SK-N-SH (cell line): Measurements from ENCODE around the gene LILRB3. TPM values are rescaled to one million over a fixed set of nuclear protein-coding genes. Genes with fewer than 3 reads are reported as not detected.
"Not testable (repeated sequence)": the region's sequence is repeated elsewhere in the genome, so short reads cannot be mapped to it uniquely, and the experiment has no call there.

Experiments
- CTCF ChIA-PET: fragments of 300-600, 350-600 bp; formaldehyde crosslinking; extraction: SDS; loops from one replicate; lab custom pipeline; 2021; lab: Yijun Ruan, JAX
- POLR2A ChIA-PET: fragments of 350-600 bp; sonication (Branson Sonifier 250); formaldehyde crosslinking; extraction: SDS; loops from one replicate; lab custom pipeline; 2020; ENCODE audit warnings: antibody characterized with exemption, inconsistent platforms; lab: Yijun Ruan, JAX
- DNase-seq: peaks from one replicate; pipeline ENCODE4 v3.0.0; 2012
- H2AFZ ChIP-seq: fragments of 200-600 bp; sonication (generic); 2 replicates; pipeline ENCODE4 v1.8.1; 2016; ENCODE audit warnings: antibody characterized with exemption, mild to moderate bottlenecking, low read depth
- H3F3A ChIP-seq: fragments of 200-600 bp; sonication (generic); replicated peaks from 2 replicates; pipeline ENCODE3; 2016; ENCODE audit warnings: antibody characterized with exemption, mild to moderate bottlenecking; ENCODE audit not compliant: insufficient read depth
- H3K27ac ChIP-seq, 2 experiments: fragments of 200-500 bp in 1 of 2; fragments of 200-600 bp in 1 of 2; sonication (Bioruptor generic) in 1 of 2; sonication (generic), shearing (Covaris generic) in 1 of 2; 2 replicates each; pipeline versions ENCODE4 v1.5.1 to v1.6.1; 2014 to 2016; ENCODE audit warnings: low read depth in 2 of 2, inconsistent platforms in 1 of 2, low read length in 1 of 2, mild to moderate bottlenecking in 1 of 2, mixed read lengths in 1 of 2
- H3K27me3 ChIP-seq: fragments of 200-600 bp; sonication (generic), shearing (Covaris generic); 2 replicates; pipeline ENCODE4 v1.6.1; 2016; ENCODE audit warnings: mixed run types; ENCODE audit not compliant: insufficient read depth
- H3K36me3 ChIP-seq, 2 experiments: fragments of 200-500 bp in 1 of 2; fragments of 200-600 bp in 1 of 2; sonication (Bioruptor generic) in 1 of 2; sonication (generic) in 1 of 2; replicated peaks in 1 of 2; 2 replicates each; pipeline versions ENCODE3 to v1.5.1; 2014 to 2016; ENCODE audit warnings: low read length in 1 of 2, mild to moderate bottlenecking in 1 of 2; ENCODE audit not compliant: insufficient read depth in 2 of 2, control insufficient read depth in 1 of 2
- H3K4me1 ChIP-seq, 2 experiments: fragments of 200-500 bp in 1 of 2; fragments of 200-600 bp in 1 of 2; sonication (Bioruptor generic) in 1 of 2; sonication (generic), shearing (Covaris generic) in 1 of 2; 2 replicates each; pipeline versions ENCODE4 v1.5.1 to v1.6.1; 2014 to 2016; ENCODE audit warnings: low read depth in 1 of 2, low read length in 1 of 2, mixed run types in 1 of 2; ENCODE audit not compliant: insufficient read depth in 2 of 2, control insufficient read depth in 1 of 2
- H3K4me2 ChIP-seq: fragments of 200-600 bp; sonication (generic), shearing (Covaris generic); 2 replicates; pipeline ENCODE4 v1.6.1; 2017; ENCODE audit warnings: mixed run types
- H3K4me3 ChIP-seq, 2 experiments: fragments of 200-500 bp in 1 of 2; fragments of 200-600 bp in 1 of 2; sonication (Bioruptor generic) in 1 of 2; sonication (generic), shearing (Covaris generic) in 1 of 2; 2 replicates each; pipeline versions ENCODE4 v1.5.1 to v1.8.1; 2014 to 2016; ENCODE audit warnings: low read depth in 2 of 2, inconsistent platforms in 1 of 2, low read length in 1 of 2, mild to moderate bottlenecking in 1 of 2, mixed read lengths in 1 of 2, moderate library complexity in 1 of 2
- H3K79me2 ChIP-seq: fragments of 200-600 bp; sonication (generic); 2 replicates; pipeline ENCODE4 v1.8.1; 2017; ENCODE audit warnings: mild to moderate bottlenecking; ENCODE audit not compliant: insufficient read depth
- H3K9ac ChIP-seq: fragments of 200-600 bp; sonication (generic); 2 replicates; pipeline ENCODE4 v1.6.1; 2017; ENCODE audit warnings: mixed run types
- H3K9me2 ChIP-seq: fragments of 200-600 bp; sonication (generic); 2 replicates; pipeline ENCODE4 v1.6.1; 2017; ENCODE audit warnings: mixed run types
- H3K9me3 ChIP-seq: fragments of 200-600 bp; sonication (generic); 2 replicates; pipeline ENCODE4 v1.6.1; 2017; ENCODE audit warnings: mixed run types, mild to moderate bottlenecking, moderate library complexity
- H4K20me1 ChIP-seq: fragments of 200-600 bp; sonication (generic); 2 replicates; pipeline ENCODE4 v1.6.1; 2017; ENCODE audit warnings: mild to moderate bottlenecking, mixed run types; ENCODE audit not compliant: insufficient read depth
- GATA2 ChIP-seq: sonication (generic); formaldehyde crosslinking; IDR thresholded peaks from 2 replicates; pipeline ENCODE4 v1.5.0; 2020; ENCODE audit warnings: mild to moderate bottlenecking, missing genetic modification reagents
- IRF3 ChIP-seq: fragments of 150-350 bp; IDR thresholded peaks from 2 replicates; pipeline ENCODE4 v1.6.1; 2016; ENCODE audit warnings: mild to moderate bottlenecking, low read depth, low read length
- JUND ChIP-seq: IDR thresholded peaks from 2 replicates; pipeline ENCODE4 v1.4.0; 2012
- RAD21 ChIP-seq: IDR thresholded peaks from 2 replicates; pipeline ENCODE4 v1.6.1; 2012; ENCODE audit warnings: mild to moderate bottlenecking, low read length
- TEAD4 ChIP-seq: IDR thresholded peaks from 2 replicates; pipeline ENCODE4 v1.4.0; 2012; ENCODE audit warnings: mild to moderate bottlenecking, borderline replicate concordance; ENCODE audit not compliant: insufficient read depth
- USF1 ChIP-seq: IDR thresholded peaks from 2 replicates; pipeline ENCODE4 v1.4.0; 2012; ENCODE audit warnings: low read depth, borderline replicate concordance
- USF2 ChIP-seq: fragments of 150-350 bp; IDR thresholded peaks from 2 replicates; pipeline ENCODE4 v1.6.1; 2017; ENCODE audit warnings: antibody characterized with exemption, low read length, low read depth, borderline replicate concordance
- WGBS: methylation state at CpG from one replicate; pipeline ENCODE4 v1.1.6; 2017; ENCODE audit warnings: low lambda C conversion rate; 5-methylcytosine and 5-hydroxymethylcytosine counted together
- polyA plus RNA-seq, 3 experiments: library from polyadenylated mRNA; depleted of rRNA; stranded (reverse); fragments of >200 nt; gene quantifications; 2 replicates each; pipeline ENCODE4 v1.2.3, GENCODE V29; 2012
- TF ChIP-seq, protein P1 (sequence below): IDR thresholded peaks from 2 replicates; pipeline ENCODE4 v1.4.0; 2012; ENCODE audit warnings: low read depth

The LILRB3 gene
- polyA plus RNA-seq (2012; rRNA removed) = not detected in 2 replicates
- not detected in 2 replicates for polyA plus RNA-seq (2012; cell fraction: cytosol; rRNA removed)
- polyA plus RNA-seq (2012; cell fraction: nucleus; rRNA removed) = not detected in 2 replicates

DNA sequence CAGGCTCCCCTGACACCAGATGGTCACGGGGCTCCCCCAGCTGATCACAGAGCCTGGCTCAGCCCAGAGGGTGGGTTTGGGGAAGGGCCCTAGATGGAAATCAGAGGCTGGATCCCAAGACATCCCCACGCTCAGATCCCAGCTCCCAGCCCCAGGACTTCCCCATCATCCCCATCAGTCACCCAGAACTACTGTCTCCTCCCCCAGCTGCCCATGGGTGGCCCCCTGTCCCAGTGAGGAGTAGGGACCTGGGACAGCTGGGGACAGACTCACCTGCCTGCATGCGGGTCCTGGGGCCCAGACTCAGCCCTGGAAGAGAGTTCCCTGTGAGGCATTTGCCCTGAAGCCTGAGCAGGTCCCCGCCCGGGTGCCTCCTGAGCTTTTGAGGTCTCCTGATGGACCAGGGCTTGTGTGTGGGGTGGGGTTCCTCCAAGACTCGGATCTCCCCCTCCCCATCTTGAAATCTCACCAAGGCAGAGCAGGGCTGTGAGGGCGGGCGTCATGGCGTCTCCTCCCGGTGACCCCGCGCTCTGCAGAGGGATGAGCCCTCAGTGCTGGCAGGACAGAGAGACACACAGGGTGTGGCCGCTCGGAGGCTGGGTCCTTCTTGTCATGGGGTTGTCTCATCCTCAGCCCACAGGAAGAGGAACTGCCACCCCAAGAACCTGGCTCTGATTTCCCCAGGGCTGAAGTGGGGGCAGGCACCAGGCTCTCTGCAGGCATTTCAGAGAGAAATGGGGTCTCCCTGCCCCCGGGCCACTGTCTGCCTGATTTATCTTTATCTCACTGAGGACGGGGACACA is at the start of gene LILRB3:
Gene LILRB3, minus strand, starts transcription at position 534 of the 803 bp plus-strand sequence. Its CDS starts 31 bp downstream, at position 503.
- H3K27ac ChIP-seq, H3K4me3 ChIP-seq, H2AFZ ChIP-seq, DNase-seq, H3K4me2 ChIP-seq, H3K36me3 ChIP-seq, H3K9ac ChIP-seq, H3K9me3 ChIP-seq, H3K9me2 ChIP-seq, H3K79me2 ChIP-seq, CTCF ChIA-PET, H3F3A ChIP-seq, H3K4me1 ChIP-seq, H4K20me1 ChIP-seq: not testable (repeated sequence)
- peaks cover 17% of the 10 kb centered on the region; the same call in 1 of the 2 replicates for H3K27me3 ChIP-seq
- 21% methylated on average over 6 of the region's 16 CpGs for WGBS
- POLR2A ChIA-PET = interaction anchor here (1.2 kb wide), 1 partner anchor 15 kb away, joined by 3 read pairs; no protein-coding TSS in a partner anchor

- H3K9ac ChIP-seq, H3K9me3 ChIP-seq, H3F3A ChIP-seq, CTCF ChIA-PET, H3K4me2 ChIP-seq, H3K79me2 ChIP-seq, H3K9me2 ChIP-seq, H3K27ac ChIP-seq, H3K4me3 ChIP-seq, H4K20me1 ChIP-seq, POLR2A ChIA-PET, H3K4me1 ChIP-seq, H2AFZ ChIP-seq, DNase-seq, H3K36me3 ChIP-seq: not testable (repeated sequence)
- peaks cover 56% of the 10 kb centered on the region for H3K27me3 ChIP-seq
- WGBS = 12% methylated on average over 5 of the region's 5 CpGs
Measured at GRCh38 chr19:54272181-54272580, 49.4 kb upstream of the LILRB3 start.

- H3K36me3 ChIP-seq, H3K4me1 ChIP-seq, H3K9me2 ChIP-seq, H3K79me2 ChIP-seq, H3K27ac ChIP-seq, DNase-seq, H3K9ac ChIP-seq, H2AFZ ChIP-seq, H3F3A ChIP-seq, H3K4me3 ChIP-seq, POLR2A ChIA-PET, H4K20me1 ChIP-seq, H3K9me3 ChIP-seq, H3K4me2 ChIP-seq: not testable (repeated sequence)
- 1% methylated on average over 4 of the region's 4 CpGs for WGBS
- CTCF ChIA-PET = interaction anchor here (1.0 kb wide), 1 partner anchor 14 kb away, joined by 3 read pairs; no protein-coding TSS in a partner anchor
- H3K27me3 ChIP-seq = peaks cover 56% of the 10 kb centered on the region
Measured at GRCh38 chr19:54271587-54271986, 48.8 kb upstream of the LILRB3 start.

DNA sequence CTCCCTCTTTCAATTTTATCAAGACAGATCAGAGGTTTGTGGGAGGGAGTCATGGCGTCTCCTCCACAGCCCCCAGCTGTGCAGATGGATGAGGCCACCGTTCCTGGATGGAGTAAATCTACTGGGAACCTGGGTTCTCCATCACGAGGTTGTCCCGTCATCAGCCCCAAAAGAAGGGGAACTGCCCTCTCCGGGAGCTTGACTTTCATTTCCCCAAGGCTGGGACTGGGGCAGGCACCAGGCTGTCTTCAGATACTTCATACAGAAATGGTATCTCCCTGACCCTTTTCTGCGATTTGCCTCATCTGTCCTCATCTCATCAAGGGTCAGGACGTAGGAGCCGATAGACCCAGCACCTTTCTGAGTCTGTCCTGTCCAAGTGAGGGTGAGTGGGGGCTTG is 48.3 kb upstream of the LILRB3 start:
- ChIA-PET CTCF (interaction anchor here (1.0 kb wide), 1 partner anchor 13 kb away, joined by 3 read pairs; no protein-coding TSS in a partner anchor), POLR2A (no interaction called here)
- TF ChIP-seq TEAD4 (no peak), USF1 (no peak), IRF3 (no peak), USF2 (no peak), GATA2 (CRISPR knock-in tag) (no peak), JUND (no peak), RAD21 (no peak)
- TF ChIP-seq, protein P1, sequence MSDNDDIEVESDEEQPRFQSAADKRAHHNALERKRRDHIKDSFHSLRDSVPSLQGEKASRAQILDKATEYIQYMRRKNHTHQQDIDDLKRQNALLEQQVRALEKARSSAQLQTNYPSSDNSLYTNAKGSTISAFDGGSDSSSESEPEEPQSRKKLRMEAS = no peak
- 8% methylated on average over 2 of the region's 8 CpGs for WGBS
- Histone ChIP-seq H3K27me3 (peaks cover 56% of the 10 kb centered on the region), H3K36me3 (no peaks in the 10 kb centered on the region), H3K9me2 (no peaks in the 10 kb centered on the region), H3K9me3 (no peaks in the 10 kb centered on the region), H4K20me1 (no peaks in the 10 kb centered on the region), H3K79me2 (no peaks in the 10 kb centered on the region), H3K4me3 (no peak overlapping the region), H3K27ac (no peak overlapping the region), H3K9ac (no peak overlapping the region), H3K4me1 (no peaks in the 10 kb centered on the region), H3K4me2 (no peak overlapping the region), H3F3A (no peaks in the 10 kb centered on the region), H2AFZ (no peak overlapping the region)
- no peak for DNase-seq
